Muscle layer of colon (tissue), 2 donors: ENCODE data around the gene SH3RF3.

Experiments
- H3K27ac ChIP-seq: one replicate; pipeline ENCODE4 v1.7.0; 2013; ENCODE audit warnings: low read depth, mild to moderate bottlenecking, low read length, moderate library complexity
- H3K27me3 ChIP-seq, 2 donors: one replicate each; pipeline ENCODE4 v1.7.0; 2013; ENCODE audit warnings: low read length in 2 of 2, mild to moderate bottlenecking in 2 of 2; ENCODE audit not compliant: insufficient read depth in 2 of 2, control insufficient read depth in 1 of 2
- H3K36me3 ChIP-seq: one replicate; pipeline ENCODE4 v1.7.0; 2013; ENCODE audit warnings: mild to moderate bottlenecking, low read length; ENCODE audit not compliant: insufficient read depth
- H3K4me1 ChIP-seq: one replicate; pipeline ENCODE4 v1.7.0; 2013; ENCODE audit warnings: mild to moderate bottlenecking, low read length; ENCODE audit not compliant: insufficient read depth
- H3K4me3 ChIP-seq, 2 donors: one replicate each; pipeline ENCODE4 v1.7.0; 2013; ENCODE audit warnings: low read length in 2 of 2, low read depth in 1 of 2, mild to moderate bottlenecking in 1 of 2, moderate library complexity in 1 of 2
- H3K9ac ChIP-seq: one replicate; pipeline ENCODE4 v1.7.0; 2013; ENCODE audit warnings: low read length
- H3K9me3 ChIP-seq: one replicate; pipeline ENCODE4 v1.7.0; 2013; ENCODE audit warnings: mild to moderate bottlenecking, low read length
- donor health status: abdominal sarcoma.
- donor health status: Adenocarcinoma of cecum.

Gene SH3RF3

DNA sequence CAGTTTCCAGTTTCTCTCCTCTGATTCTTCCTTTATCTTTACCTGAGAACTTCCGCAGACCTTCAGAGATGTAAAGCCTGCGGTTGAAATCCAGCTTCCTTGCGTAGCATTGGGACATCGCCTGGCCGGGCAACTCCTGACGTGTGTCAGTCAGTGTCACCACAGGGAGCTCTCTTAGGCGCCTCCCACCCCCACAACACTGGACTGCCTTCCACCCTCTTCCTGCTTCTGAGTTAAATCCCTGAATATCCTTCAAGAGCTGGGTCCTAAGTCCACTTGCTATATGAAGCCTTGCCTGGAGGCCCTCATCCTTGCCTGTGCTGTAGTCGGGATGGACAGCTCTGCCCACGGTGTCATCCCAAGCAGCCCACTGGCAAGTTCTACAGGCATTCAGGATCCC is 305.3 kb downstream of the SH3RF3 start:
- H3K4me3 ChIP-seq = no peak overlapping the region
- no peaks in the 10 kb centered on the region for H3K27me3 ChIP-seq
- H3K4me1 ChIP-seq = peaks cover 1% of the 10 kb centered on the region
- no peaks in the 10 kb centered on the region for H3K9me3 ChIP-seq
- no peak overlapping the region for H3K27ac ChIP-seq
- H3K9ac ChIP-seq = no peak overlapping the region
- no peaks in the 10 kb centered on the region for H3K36me3 ChIP-seq

DNA sequence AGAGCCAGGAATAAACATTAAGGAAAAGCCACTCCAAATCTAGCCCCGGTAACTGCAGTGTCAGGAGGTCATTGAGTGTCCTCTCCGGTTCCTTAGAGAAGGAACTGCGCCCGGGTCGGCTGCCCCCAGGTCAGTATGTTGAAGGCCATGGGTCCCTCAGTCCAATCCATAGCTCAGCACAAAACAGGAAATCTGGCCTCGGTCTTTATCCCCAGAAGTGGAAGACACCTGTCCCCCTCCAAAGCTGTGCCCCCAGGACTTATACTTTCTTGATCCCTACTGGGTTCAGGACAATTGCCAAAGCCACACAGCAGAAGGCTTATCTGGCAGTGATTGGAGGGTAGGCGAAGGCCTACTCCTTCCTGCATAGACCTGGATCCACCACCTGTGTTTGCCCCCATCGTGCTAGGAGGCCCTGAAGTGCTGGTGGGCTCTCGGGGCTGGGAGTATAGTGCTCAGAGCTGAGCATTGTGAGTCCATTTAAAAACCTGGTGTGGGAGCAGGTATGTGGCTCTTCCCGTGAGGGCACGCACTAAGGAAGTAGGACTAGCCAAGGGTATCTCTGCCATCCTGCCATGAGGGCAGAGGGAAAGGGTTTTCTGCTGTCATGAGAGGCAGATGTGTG is 306.2 kb downstream of the SH3RF3 start:
- Histone ChIP-seq H3K27me3 (no peaks in the 10 kb centered on the region), H3K36me3 (no peaks in the 10 kb centered on the region), H3K4me3 (no peak overlapping the region), H3K4me1 (no peaks in the 10 kb centered on the region), H3K27ac (no peak overlapping the region), H3K9ac (no peak overlapping the region), H3K9me3 (no peaks in the 10 kb centered on the region)

DNA sequence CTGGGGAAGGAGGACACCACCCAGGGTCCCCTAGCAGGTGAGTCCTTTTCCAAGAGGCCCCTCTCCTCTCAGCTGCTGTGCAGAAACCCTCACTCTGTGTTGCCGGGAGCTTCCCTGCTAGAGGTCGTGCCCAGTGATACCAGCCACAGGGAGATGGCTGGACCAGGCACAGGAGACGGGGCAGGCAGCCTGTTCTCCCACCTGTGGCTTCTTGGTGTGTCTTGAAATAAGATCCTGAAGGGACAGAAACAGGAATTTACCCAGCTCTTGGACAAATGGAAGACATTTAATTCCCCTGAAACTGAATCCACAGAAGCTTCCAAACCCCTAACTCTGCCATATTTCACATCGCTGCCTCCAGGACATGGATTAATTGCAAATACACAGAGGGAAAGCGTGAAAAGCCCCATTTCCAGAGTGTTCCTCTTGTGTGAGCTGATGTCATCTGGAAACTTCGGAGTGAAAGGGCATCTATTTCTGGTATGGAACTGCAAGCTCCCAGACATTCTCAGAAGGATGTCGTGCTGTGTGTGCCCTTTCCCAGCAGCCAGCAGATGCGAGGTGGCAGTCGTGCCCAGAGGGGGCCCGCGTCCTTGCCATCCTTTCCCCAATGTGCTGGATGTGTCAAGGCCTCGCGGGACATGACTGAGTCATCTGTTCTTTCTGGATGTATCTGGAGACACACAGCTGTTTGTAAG is 307.0 kb downstream of the SH3RF3 start:
- Histone ChIP-seq H3K27me3 (no peaks in the 10 kb centered on the region), H3K4me1 (no peaks in the 10 kb centered on the region), H3K4me3 (no peak overlapping the region), H3K9me3 (no peaks in the 10 kb centered on the region), H3K27ac (no peak overlapping the region), H3K9ac (no peak overlapping the region), H3K36me3 (no peaks in the 10 kb centered on the region)

DNA sequence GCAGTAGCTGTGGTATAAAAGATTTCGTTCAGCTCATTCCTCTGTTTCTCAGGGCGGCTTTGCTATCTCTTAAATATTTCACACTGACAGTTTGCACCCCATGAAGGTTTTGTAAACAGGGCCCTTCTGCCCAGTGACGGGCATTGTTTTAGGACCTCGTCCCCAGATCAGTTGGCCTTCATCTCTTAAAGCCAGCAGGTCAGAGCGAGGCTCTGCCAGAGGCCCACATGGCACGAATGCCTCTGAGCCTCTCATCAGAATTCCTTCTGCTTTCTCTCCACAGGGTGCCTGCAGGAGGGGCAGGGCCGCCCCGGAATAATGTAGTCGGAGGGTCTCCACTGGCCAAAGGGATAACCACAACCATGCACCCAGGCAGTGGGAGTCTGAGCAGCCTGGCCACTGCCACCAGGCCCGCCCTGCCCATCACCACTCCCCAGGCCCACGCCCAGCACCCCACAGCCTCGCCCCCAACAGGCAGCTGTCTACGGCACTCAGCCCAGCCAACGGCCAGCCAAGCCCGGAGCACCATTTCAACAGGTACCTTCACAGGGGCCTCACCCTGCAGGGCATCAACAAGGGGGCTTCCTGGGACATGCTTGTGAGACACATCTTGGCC is 307.7 kb downstream of the SH3RF3 start:
- Histone ChIP-seq H3K4me3 (no peak overlapping the region), H3K4me1 (no peaks in the 10 kb centered on the region), H3K36me3 (no peaks in the 10 kb centered on the region), H3K9ac (no peak overlapping the region), H3K27ac (no peak overlapping the region), H3K9me3 (no peaks in the 10 kb centered on the region), H3K27me3 (no peaks in the 10 kb centered on the region)

DNA sequence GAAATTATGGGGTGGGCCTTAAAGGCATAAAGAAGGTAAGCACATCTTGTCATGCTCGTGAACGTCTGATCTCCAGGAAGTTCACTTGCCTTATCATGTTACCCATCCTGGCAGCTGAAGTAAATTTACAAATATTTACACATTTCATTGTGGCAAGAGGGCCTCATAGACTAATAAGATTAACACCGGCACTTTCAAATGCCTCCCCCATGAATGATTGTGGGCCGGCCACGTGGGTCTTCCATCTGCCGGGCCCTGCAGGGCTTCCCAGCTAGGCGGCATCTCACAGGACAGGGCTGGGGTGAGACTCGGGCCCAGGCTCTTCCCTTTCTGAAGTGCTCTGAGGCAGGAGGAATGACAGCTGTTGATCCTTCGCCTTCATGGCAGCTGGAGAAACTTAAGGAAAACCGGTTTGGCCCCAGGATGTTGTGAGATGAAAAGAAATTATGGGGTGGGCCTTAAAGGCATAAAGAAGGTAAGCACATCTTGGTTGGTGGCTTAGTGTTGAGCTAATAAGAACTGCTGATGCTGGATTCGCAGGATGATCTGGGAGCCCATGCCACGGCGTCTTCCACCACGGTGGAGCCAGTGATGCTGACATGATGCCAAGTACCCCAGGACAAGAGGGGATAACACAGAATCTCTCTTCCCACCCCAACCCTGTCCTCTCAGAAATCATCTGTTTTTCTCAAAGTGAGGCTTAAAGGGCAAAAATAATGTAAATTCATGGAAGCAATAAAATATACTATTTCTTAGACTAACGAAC is 308.5 kb downstream of the SH3RF3 start:
- H3K27ac ChIP-seq = no peak overlapping the region
- H3K27me3 ChIP-seq = no peaks in the 10 kb centered on the region
- no peaks in the 10 kb centered on the region for H3K4me1 ChIP-seq
- no peaks in the 10 kb centered on the region for H3K9me3 ChIP-seq
- H3K9ac ChIP-seq = no peak overlapping the region
- no peaks in the 10 kb centered on the region for H3K36me3 ChIP-seq
- H3K4me3 ChIP-seq = no peak overlapping the region

DNA sequence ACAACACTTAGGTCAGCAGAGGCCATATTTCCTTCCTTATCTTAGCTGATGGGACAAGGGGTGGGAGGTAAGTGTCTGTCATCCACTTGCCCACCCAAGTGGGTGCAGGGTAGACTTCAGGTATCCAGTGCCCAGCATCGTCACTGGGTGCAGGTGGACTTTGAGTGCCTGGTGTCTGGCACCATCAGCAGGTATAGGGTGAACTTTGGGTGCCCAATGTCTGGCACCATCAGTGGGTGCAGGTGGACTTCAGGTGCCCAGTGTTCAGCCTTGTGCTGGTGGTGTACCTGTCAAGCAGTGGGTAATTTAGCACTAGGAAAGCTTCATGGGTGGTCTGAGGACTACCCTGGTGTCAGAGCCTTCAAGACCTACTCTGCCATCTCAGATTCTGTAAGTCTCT is 309.1 kb downstream of the SH3RF3 start:
- no peak overlapping the region for H3K27ac ChIP-seq
- no peaks in the 10 kb centered on the region for H3K27me3 ChIP-seq
- H3K9ac ChIP-seq = no peak overlapping the region
- no peaks in the 10 kb centered on the region for H3K9me3 ChIP-seq
- H3K4me3 ChIP-seq = no peak overlapping the region
- H3K36me3 ChIP-seq = no peaks in the 10 kb centered on the region
- no peaks in the 10 kb centered on the region for H3K4me1 ChIP-seq

DNA sequence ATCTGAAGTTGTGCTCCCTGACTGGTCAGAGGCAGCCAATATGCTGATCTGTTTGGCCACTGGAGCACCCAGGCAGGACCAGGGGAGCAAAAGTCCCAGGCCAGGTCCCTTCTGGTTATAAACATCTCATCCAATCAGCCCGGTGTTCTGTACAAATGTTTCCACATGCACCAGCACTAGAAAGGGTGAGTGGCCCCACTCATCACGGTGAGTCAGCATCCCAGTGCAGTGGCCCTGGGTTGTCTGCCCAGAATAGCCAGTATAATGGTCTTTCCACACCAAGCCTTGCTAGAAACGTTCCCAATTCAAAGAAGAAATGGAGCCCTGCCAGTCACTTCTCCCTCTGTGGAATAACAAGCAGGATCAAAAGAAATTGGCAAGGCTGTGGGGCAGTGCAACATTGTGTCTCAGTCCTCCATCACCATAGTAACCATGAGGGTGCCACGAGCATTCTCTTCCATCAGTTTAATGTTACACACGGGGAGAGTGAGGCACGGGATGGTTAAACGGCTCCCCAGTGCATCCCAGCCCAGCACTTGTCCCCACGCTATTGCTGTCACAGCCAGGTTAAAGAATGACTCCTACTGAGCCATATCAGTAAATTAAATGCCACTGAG is 309.9 kb downstream of the SH3RF3 start:
- Histone ChIP-seq H3K9ac (no peak overlapping the region), H3K4me3 (no peak overlapping the region), H3K9me3 (no peaks in the 10 kb centered on the region), H3K4me1 (no peaks in the 10 kb centered on the region), H3K27ac (no peak overlapping the region), H3K36me3 (no peaks in the 10 kb centered on the region), H3K27me3 (no peaks in the 10 kb centered on the region)

DNA sequence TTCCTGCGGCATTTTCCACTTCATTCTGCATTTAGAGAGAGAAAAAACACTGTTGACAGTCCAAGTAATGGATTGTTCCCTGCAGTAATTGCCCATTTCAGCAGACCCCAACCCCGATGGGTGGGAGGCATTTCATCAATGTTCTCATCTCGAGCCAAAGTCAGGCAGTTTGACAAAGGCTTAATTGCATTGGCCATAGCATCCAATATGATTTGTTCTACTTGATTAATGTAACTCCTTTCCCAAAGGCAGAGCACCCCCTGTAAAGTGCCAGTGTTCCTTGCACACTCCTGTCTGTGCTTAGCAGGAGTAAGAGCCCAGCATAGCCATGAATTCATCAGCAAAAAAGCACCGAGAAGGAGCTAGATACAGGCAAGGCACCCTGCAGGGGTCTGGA is 310.4 kb downstream of the SH3RF3 start:
- Histone ChIP-seq H3K9ac (no peak overlapping the region), H3K27me3 (no peaks in the 10 kb centered on the region), H3K4me3 (no peak overlapping the region), H3K4me1 (no peaks in the 10 kb centered on the region), H3K36me3 (no peaks in the 10 kb centered on the region), H3K9me3 (no peaks in the 10 kb centered on the region), H3K27ac (no peak overlapping the region)

DNA sequence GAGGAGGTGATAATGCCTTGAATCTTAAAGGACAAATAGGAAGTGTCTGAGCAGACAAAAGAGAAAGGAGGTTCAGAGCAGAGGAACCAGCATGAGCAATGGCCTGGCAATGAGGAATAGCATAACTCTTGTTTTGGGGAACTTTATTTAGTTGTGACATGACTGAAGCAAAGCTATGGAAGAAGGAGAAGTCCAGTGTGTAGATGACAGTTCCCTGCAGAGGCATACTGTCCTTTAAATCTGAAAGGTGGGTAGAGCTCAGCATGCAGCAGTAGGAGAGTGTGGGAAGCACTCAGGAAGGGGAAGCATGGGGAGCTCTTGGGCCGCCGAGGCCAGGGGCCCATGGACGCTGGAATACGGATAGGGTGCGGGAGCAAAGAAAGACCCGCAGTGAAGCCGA is 311.0 kb downstream of the SH3RF3 start:
- peaks cover under 1% of the 10 kb centered on the region for H3K9me3 ChIP-seq
- H3K36me3 ChIP-seq = no peaks in the 10 kb centered on the region
- H3K4me1 ChIP-seq = no peaks in the 10 kb centered on the region
- no peaks in the 10 kb centered on the region for H3K27me3 ChIP-seq
- no peak overlapping the region for H3K4me3 ChIP-seq
- no peak overlapping the region for H3K27ac ChIP-seq
- H3K9ac ChIP-seq = no peak overlapping the region

DNA sequence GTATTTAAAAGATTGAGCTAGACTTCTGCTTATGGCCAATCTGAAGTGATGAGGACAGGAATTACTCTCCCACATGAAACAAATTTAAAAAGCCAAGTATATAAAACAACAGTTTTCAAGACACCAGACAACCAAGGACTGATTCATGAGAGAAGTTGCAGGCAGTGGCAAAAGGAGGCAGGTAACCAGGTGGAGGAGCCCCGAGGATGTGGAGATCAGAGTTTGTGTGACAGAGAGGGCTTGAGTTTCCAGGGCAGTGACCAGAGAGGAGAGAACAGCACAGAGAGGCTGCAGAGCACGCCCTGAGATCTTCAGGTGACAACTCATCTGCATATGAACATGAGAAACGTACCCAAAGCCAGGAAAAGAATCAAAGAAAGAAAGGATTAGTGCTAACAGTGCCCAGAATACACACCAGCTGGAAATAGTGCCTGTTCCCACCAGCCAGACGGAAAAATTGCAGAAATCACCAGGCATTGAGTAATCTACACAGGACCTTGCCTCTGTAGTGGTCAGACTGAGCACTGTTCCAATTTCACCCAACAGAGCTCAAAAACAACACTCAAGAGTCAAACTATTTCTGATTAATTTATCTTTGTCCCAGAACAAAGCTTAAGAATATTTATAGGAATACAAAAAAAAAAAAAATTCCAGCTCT is 311.6 kb downstream of the SH3RF3 start:
- Histone ChIP-seq H3K9ac (no peak overlapping the region), H3K4me3 (no peak overlapping the region), H3K36me3 (no peaks in the 10 kb centered on the region), H3K27ac (no peak overlapping the region), H3K4me1 (no peaks in the 10 kb centered on the region), H3K27me3 (no peaks in the 10 kb centered on the region), H3K9me3 (peaks cover 3% of the 10 kb centered on the region)
